Upper lobe of left lung (tissue), 4 donors: ENCODE results near the gene BBLN.

ENCODE experiments used
- POLR2A ChIP-seq, 4 donors: fragments of 450-650 bp; IDR thresholded peaks; one replicate each; pipeline ENCODE4 v1.5.1; 2016 to 2017; ENCODE audit warnings: antibody characterized with exemption in 4 of 4, mild to moderate bottlenecking in 2 of 4
- TF ChIP-seq, protein P1 (sequence below), 6 experiments: fragments of 450-650 bp in 4 of 6; fragments of 200-600 bp in 2 of 6; sonication (generic) in 2 of 6; IDR thresholded peaks; one replicate each; pipeline ENCODE4 v1.5.1; 2016 to 2019; ENCODE audit warnings: antibody characterized with exemption in 6 of 6

DNA sequence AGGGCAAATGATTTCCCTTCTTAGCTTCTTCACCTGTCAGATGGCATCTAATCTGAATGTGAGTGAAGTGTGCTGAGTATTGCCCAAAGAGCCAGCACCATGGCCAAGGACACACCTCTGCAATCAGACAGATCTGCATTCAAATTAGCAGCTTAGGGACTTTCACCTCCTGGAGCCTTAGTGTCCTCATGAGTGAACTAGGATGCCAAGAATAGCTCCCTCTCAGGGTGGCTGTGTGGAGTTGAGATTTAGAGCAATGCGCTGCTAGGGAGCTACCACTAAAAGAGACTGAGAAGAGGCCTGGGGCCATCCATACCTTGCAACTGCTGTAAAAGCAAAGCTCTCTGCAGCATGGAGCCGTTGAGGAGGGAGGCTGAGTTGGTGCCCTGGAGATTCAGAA is 29.9 kb downstream of the BBLN start:
- TF ChIP-seq POLR2A (IDR thresholded peaks at IDR 0.05): no peak
- TF ChIP-seq, protein P1, sequence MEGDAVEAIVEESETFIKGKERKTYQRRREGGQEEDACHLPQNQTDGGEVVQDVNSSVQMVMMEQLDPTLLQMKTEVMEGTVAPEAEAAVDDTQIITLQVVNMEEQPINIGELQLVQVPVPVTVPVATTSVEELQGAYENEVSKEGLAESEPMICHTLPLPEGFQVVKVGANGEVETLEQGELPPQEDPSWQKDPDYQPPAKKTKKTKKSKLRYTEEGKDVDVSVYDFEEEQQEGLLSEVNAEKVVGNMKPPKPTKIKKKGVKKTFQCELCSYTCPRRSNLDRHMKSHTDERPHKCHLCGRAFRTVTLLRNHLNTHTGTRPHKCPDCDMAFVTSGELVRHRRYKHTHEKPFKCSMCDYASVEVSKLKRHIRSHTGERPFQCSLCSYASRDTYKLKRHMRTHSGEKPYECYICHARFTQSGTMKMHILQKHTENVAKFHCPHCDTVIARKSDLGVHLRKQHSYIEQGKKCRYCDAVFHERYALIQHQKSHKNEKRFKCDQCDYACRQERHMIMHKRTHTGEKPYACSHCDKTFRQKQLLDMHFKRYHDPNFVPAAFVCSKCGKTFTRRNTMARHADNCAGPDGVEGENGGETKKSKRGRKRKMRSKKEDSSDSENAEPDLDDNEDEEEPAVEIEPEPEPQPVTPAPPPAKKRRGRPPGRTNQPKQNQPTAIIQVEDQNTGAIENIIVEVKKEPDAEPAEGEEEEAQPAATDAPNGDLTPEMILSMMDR (IDR thresholded peaks at IDR 0.05): no peak
